ENCODE results near the gene UBE2H.

UBE2H gene

GRCh38 chr7:129784783-129785684 lies 167.7 kb downstream of the UBE2H start:
- H3K9me3 ChIP-seq = no peaks in the 10 kb centered on the region

GRCh38 chr7:129784437-129784782 lies 168.3 kb downstream of the UBE2H start:
- Histone ChIP-seq H3K4me1 (no peaks in the 10 kb centered on the region; the same call in 1 of the 2 replicates), H3K4me3 (ENCODE audit: low read depth, low read length) (no peak overlapping the region), H3K27me3 (peaks cover 73% of the 10 kb centered on the region), H3K36me3 (no peaks in the 10 kb centered on the region), H3K9me3 (no peaks in the 10 kb centered on the region)
- no peak for DNase-seq
- no peak for TF ChIP-seq CTCF (IDR thresholded peaks at IDR 0.05; ENCODE audit: low read depth, low read length)

More at GRCh38 chr7:129784783-129785684, 167.7 kb downstream of the UBE2H start:
- DNase-seq = no peak
- TF ChIP-seq CTCF (IDR thresholded peaks at IDR 0.05; ENCODE audit: low read depth, low read length) = no peak
- Histone ChIP-seq H3K27me3 (peaks cover 67% of the 10 kb centered on the region), H3K4me1 (no peaks in the 10 kb centered on the region; the same call in 1 of the 2 replicates), H3K36me3 (no peaks in the 10 kb centered on the region), H3K4me3 (ENCODE audit: low read depth, low read length) (no peak overlapping the region)

GRCh38 chr7:129783584-129783919 lies 169.2 kb downstream of the UBE2H start:
- no peak overlapping the region for H3K4me3 ChIP-seq (ENCODE audit: low read depth, low read length)
- H3K4me1 ChIP-seq = no peaks in the 10 kb centered on the region; the same call in 1 of the 2 replicates
- H3K27me3 ChIP-seq = peaks cover 82% of the 10 kb centered on the region
- TF ChIP-seq CTCF (IDR thresholded peaks at IDR 0.05; ENCODE audit: low read depth, low read length) = no peak
- H3K9me3 ChIP-seq = no peaks in the 10 kb centered on the region
- no peak for DNase-seq
- no peaks in the 10 kb centered on the region for H3K36me3 ChIP-seq

GRCh38 chr7:129782818-129783583 lies 169.8 kb downstream of the UBE2H start:
- no peaks in the 10 kb centered on the region; the same call in 1 of the 2 replicates for H3K4me1 ChIP-seq
- no peaks in the 10 kb centered on the region for H3K9me3 ChIP-seq
- no peak for DNase-seq
- TF ChIP-seq CTCF (IDR thresholded peaks at IDR 0.05; ENCODE audit: low read depth, low read length) = no peak
- H3K36me3 ChIP-seq = no peaks in the 10 kb centered on the region
- H3K27me3 ChIP-seq = peaks cover 85% of the 10 kb centered on the region
- H3K4me3 ChIP-seq (ENCODE audit: low read depth, low read length) = no peak overlapping the region

DNA sequence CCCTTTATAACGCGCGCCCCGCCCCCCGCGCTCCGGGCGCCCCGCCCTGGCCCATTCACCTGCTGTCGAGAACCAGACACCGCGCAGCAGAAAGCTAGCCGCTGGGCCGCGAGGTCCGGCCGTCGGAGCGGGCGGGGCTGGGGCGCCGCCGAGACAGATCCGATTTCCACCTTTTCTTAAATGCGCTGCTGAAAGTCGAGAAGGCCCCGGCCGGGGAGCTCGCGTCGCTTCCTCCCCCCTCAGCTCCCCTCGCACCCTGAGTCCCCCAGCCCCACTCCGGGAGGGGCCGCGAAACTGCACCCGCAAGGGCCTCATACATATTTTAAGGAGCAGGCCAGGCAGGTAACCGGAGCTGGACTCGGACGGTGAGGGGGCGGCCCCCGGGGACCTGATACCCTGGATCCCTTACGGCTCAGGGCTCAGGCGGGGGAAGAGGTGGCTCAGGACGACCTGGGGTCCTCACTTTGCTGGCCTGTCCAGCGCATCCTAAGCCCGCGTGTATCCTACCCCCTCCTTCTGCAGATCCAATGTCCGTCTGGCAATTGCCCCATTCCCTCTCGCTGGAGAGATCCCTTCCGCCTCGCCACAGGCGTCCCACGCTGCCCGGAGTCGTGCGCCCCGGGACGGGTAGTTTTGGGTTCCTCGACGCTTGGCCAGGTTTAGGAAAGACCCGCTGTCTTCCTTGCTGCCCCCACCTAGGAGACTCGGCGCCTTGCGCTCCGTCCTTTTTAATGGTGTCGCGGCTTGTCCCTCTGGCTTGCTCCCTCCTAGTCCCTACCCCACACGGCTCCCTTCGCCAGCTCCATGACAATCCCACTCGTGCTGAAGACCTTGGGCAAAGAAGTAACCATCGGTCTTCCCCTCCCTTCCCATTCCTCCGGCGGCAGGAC lies 170.6 kb downstream of the UBE2H start:
- Histone ChIP-seq H3K4me3 (ENCODE audit: low read depth, low read length) (no peak overlapping the region), H3K27me3 (peaks cover 83% of the 10 kb centered on the region), H3K36me3 (no peaks in the 10 kb centered on the region), H3K4me1 (no peaks in the 10 kb centered on the region; the same call in 1 of the 2 replicates), H3K9me3 (no peaks in the 10 kb centered on the region)
- no peak for TF ChIP-seq CTCF (IDR thresholded peaks at IDR 0.05; ENCODE audit: low read depth, low read length)
- no peak for DNase-seq

All from BE2C (cell line).